ENCODE results near the gene WARS2. TPM values are rescaled to one million over a fixed set of nuclear protein-coding genes. Genes with fewer than 3 reads are reported as not detected.

WARS2 gene
- total RNA-seq, 1 experiment from 2014 or later = 17.6 TPM

DNA sequence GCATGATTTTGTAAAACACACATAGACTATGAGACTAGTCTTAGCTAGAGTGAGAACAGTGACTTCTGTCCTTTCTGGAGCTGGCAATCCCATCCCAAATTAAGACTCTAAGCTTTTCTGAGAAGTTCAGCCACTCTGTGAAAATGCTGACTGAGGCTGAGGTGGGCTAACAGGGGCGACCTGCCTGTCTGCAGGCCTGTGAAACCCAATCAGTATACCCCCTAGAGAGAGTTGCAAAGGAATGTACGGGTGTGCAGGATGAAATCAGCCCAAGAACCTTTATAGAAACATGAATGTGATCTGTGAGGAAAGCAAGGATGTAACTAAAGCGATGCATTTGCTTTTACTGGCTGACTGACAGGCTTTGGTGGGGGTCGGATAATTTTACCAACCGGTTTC, 136.3 kb downstream of the WARS2 start:
- TF ChIP-seq EZH2 (IDR thresholded peaks at IDR 0.05; ENCODE audit: low read depth) = no peak
- TF ChIP-seq CTCF (conservative IDR thresholded peaks at IDR 0.05) = no peak
- POLR2A ChIA-PET (ENCODE audit: unreplicated experiment) = no interaction called here
- Histone ChIP-seq H3K36me3 (ENCODE audit: low read depth) (no peaks in the 10 kb centered on the region), H3K79me2 (ENCODE audit: low read depth) (no peaks in the 10 kb centered on the region), H3K27me3 (ENCODE audit: insufficient read depth, low read depth) (no peaks in the 10 kb centered on the region), H3K27ac (no peak overlapping the region), H3K4me1 (replicated peaks; ENCODE audit: insufficient read depth) (peaks cover 13% of the 10 kb centered on the region), H3K9me2 (ENCODE audit: insufficient read depth) (no peaks in the 10 kb centered on the region), H3K4me2 (no peak overlapping the region), H3K4me3 (no peak overlapping the region), H3K9me3 (ENCODE audit: insufficient read depth, low read depth) (no peaks in the 10 kb centered on the region), H3F3A (ENCODE audit: insufficient read depth, low read depth) (no peaks in the 10 kb centered on the region), H4K20me1 (ENCODE audit: insufficient read depth) (no peaks in the 10 kb centered on the region), H2AFZ (no peak overlapping the region)
- BruUV-seq (replicated peaks) = no TSS peak
- CTCF ChIA-PET = no interaction called here
- intact Hi-C loops (cut with micrococcal nuclease; ENCODE audit: unreplicated experiment) = loop anchor here (5.0 to 10.0 kb wide), 2 partner anchors 138 to 271 kb away; partner anchors contain the start of gene WARS2
- DNase-seq = no peak

- DNase-seq = no peak
- Histone ChIP-seq H3K9me2 (ENCODE audit: insufficient read depth) (no peaks in the 10 kb centered on the region), H3K27ac (no peak overlapping the region), H3K9me3 (ENCODE audit: insufficient read depth, low read depth) (no peaks in the 10 kb centered on the region), H3K4me1 (replicated peaks; ENCODE audit: insufficient read depth) (peaks cover 13% of the 10 kb centered on the region), H3K79me2 (ENCODE audit: low read depth) (no peaks in the 10 kb centered on the region), H4K20me1 (ENCODE audit: insufficient read depth) (no peaks in the 10 kb centered on the region), H3K4me2 (no peak overlapping the region), H3K4me3 (no peak overlapping the region), H3K27me3 (ENCODE audit: insufficient read depth, low read depth) (no peaks in the 10 kb centered on the region), H3K36me3 (ENCODE audit: low read depth) (no peaks in the 10 kb centered on the region), H2AFZ (no peak overlapping the region), H3F3A (ENCODE audit: insufficient read depth, low read depth) (no peaks in the 10 kb centered on the region)
- ChIA-PET CTCF (no interaction called here), POLR2A (ENCODE audit: unreplicated experiment) (no interaction called here)
- intact Hi-C loops (cut with micrococcal nuclease; ENCODE audit: unreplicated experiment) = loop anchor here (5.0 to 10.0 kb wide), 2 partner anchors 139 to 271 kb away; partner anchors contain the start of gene WARS2
- no TSS peak for BruUV-seq (replicated peaks)
- TF ChIP-seq EZH2 (IDR thresholded peaks at IDR 0.05; ENCODE audit: low read depth) (no peak), CTCF (conservative IDR thresholded peaks at IDR 0.05) (no peak)
Measured at GRCh38 chr1:119003413-119004128, 136.9 kb downstream of the WARS2 start.

DNA sequence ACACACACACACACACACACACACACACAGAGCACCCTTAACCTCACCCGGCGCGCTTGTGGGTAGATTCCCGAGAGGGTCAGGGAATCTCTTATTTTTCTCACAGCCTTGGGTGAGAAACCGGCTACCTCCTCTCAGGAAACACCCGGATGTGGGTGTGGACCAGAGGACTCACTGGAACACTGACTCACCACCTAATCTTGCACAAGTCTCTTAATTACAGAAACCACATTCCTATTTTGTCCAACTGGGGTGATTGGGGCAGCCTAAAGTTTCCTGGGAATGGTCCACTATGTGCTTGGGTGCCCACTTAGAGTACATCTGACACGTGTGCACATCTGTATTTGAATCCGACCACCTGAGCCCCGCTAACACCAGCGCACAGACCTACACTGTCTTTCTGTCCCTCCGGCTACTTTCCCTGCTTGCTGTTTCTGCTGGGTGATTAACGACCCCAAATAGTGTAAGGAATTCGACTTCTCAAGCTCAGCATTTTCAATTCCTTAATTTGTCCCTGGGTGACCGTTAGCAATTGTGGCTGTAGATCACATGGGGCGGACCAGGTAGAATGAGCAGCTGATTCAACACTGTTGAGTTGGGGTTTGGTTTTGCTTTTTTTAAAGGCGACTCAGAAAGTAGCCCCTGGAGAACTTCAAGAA, 138.3 kb downstream of the WARS2 start:
- H3K79me2 ChIP-seq (ENCODE audit: low read depth) = no peaks in the 10 kb centered on the region
- CTCF ChIA-PET = no interaction called here
- no peaks in the 10 kb centered on the region for H3K9me3 ChIP-seq (ENCODE audit: insufficient read depth, low read depth)
- peak; percentile 56 to 89 for DNase-seq
- H2AFZ ChIP-seq = peak overlapping the region; percentile 69
- no peaks in the 10 kb centered on the region for H3K36me3 ChIP-seq (ENCODE audit: low read depth)
- BruUV-seq (replicated peaks) = no TSS peak
- H3K9me2 ChIP-seq (ENCODE audit: insufficient read depth) = no peaks in the 10 kb centered on the region
- peak overlapping the region; percentile 41; the same call in 1 of the 2 replicates for H3K4me3 ChIP-seq
- 0 out of 2 replicates have a peak, but pooled peaks cover 4% of the 10 kb centered on the region for H3K27me3 ChIP-seq (ENCODE audit: insufficient read depth, low read depth)
- no peaks in the 10 kb centered on the region for H4K20me1 ChIP-seq (ENCODE audit: insufficient read depth)
- H3K27ac ChIP-seq = peak overlapping the region; percentile 63
- TF ChIP-seq EZH2 (IDR thresholded peaks at IDR 0.05; ENCODE audit: low read depth) = no peak
- TF ChIP-seq CTCF (conservative IDR thresholded peaks at IDR 0.05) = 0 out of 2 replicates have a peak, but pooled peaks have one; percentile 4
- H3K4me2 ChIP-seq = peak overlapping the region; percentile 71
- intact Hi-C loops (cut with micrococcal nuclease; ENCODE audit: unreplicated experiment) = loop anchor here (5.0 to 10.0 kb wide), 2 partner anchors 140 to 273 kb away; partner anchors contain the start of gene WARS2
- H3F3A ChIP-seq (ENCODE audit: insufficient read depth, low read depth) = no peaks in the 10 kb centered on the region
- POLR2A ChIA-PET (ENCODE audit: unreplicated experiment) = no interaction called here
- peaks cover 13% of the 10 kb centered on the region for H3K4me1 ChIP-seq (replicated peaks; ENCODE audit: insufficient read depth)

Measured in PC-9 (cell line).